IMR-90 (cell line): ENCODE results near the gene SMC2. TPM values are rescaled to one million over a fixed set of nuclear protein-coding genes. Genes with fewer than 3 reads are reported as not detected.

Experiments used
- ATAC-seq: fragments of 200-7000 bp; cut with Tn5 transposase; 2 replicates; pipeline ENCODE4 v1.9.1; 2020; ENCODE audit warnings: low read depth, mild to moderate bottlenecking, moderate library complexity
- BruUV-seq: library from RNA; stranded (reverse); fragments of 400-500 nt; replicated peaks from 2 replicates; lab custom pipeline; 2021; lab: Mats Ljungman, UMichigan
- CTCF ChIA-PET: fragments of 300-600 bp; formaldehyde crosslinking; extraction: SDS; loops from one replicate; lab custom pipeline; 2021; ENCODE audit warnings: antibody characterized with exemption; lab: Yijun Ruan, JAX
- POLR2A ChIA-PET: fragments of 300-600 bp; sonication (Branson Sonifier 250); formaldehyde crosslinking; loops from one replicate; lab custom pipeline; 2022; ENCODE audit warnings: antibody characterized with exemption; ENCODE audit not compliant: unreplicated experiment; lab: Charles Lee
- DNase-seq: peaks from one replicate; pipeline ENCODE4 v3.0.0; 2013
- H2AFZ ChIP-seq: replicated peaks from 2 replicates; pipeline ENCODE3; 2013; ENCODE audit warnings: low read length, mild to moderate bottlenecking; ENCODE audit not compliant: poor library complexity
- H2AK5ac ChIP-seq: 2 replicates; pipeline ENCODE4 v1.6.1; 2013; ENCODE audit warnings: low read depth, low read length, inconsistent platforms
- H2AK9ac ChIP-seq: replicated peaks from 2 replicates; pipeline ENCODE3; 2013; ENCODE audit warnings: mild to moderate bottlenecking, low read depth, low read length, moderate library complexity; ENCODE audit not compliant: poor library complexity
- H2BK120ac ChIP-seq: 2 replicates; pipeline ENCODE4 v1.6.1; 2013; ENCODE audit warnings: low read depth, low read length, inconsistent platforms
- H2BK15ac ChIP-seq: 3 replicates; pipeline ENCODE4 v1.6.1; 2013; ENCODE audit warnings: low read depth, low read length, inconsistent platforms
- H2BK20ac ChIP-seq: 2 replicates; pipeline ENCODE4 v1.6.1; 2013; ENCODE audit warnings: low read depth, mild to moderate bottlenecking, inconsistent platforms, low read length, moderate library complexity
- H2BK5ac ChIP-seq: 2 replicates; pipeline ENCODE4 v1.6.1; 2013; ENCODE audit warnings: mild to moderate bottlenecking, low read depth, low read length, inconsistent platforms; ENCODE audit not compliant: poor library complexity, severe bottlenecking
- H3K14ac ChIP-seq: replicated peaks from 2 replicates; pipeline ENCODE4 v1.6.1; 2013; ENCODE audit warnings: low read depth, low read length, inconsistent platforms
- H3K18ac ChIP-seq: 2 replicates; pipeline ENCODE4 v1.6.1; 2013; ENCODE audit warnings: low read depth, low read length, control low read depth
- H3K23ac ChIP-seq: 2 replicates; pipeline ENCODE4 v1.6.1; 2013; ENCODE audit warnings: low read depth, low read length, inconsistent platforms
- H3K27ac ChIP-seq: 2 replicates; pipeline ENCODE4 v1.5.1; 2013; ENCODE audit warnings: mild to moderate bottlenecking, control low read depth, low read length; ENCODE audit not compliant: insufficient read depth
- H3K27me3 ChIP-seq: 2 replicates; pipeline ENCODE4 v1.6.1; 2013; ENCODE audit warnings: low read length; ENCODE audit not compliant: control insufficient read depth, insufficient read depth
- H3K36me3 ChIP-seq: 2 replicates; pipeline ENCODE4 v1.6.1; 2013; ENCODE audit warnings: low read length, mixed read lengths; ENCODE audit not compliant: control insufficient read depth, insufficient read depth
- H3K4ac ChIP-seq: 2 replicates; pipeline ENCODE4 v1.6.1; 2013; ENCODE audit warnings: low read depth, low read length, inconsistent platforms
- H3K4me1 ChIP-seq: 2 replicates; pipeline ENCODE4 v1.6.1; 2013; ENCODE audit warnings: low read length, mixed read lengths; ENCODE audit not compliant: control insufficient read depth, insufficient read depth
- H3K4me2 ChIP-seq: 2 replicates; pipeline ENCODE4 v1.6.1; 2013; ENCODE audit warnings: low read depth, mild to moderate bottlenecking, control low read depth, low read length, moderate library complexity
- H3K4me3 ChIP-seq: 2 replicates; pipeline ENCODE4 v1.5.1; 2013; ENCODE audit warnings: low read depth, mild to moderate bottlenecking, control low read depth, low read length, moderate library complexity; ENCODE audit not compliant: insufficient read depth
- H3K56ac ChIP-seq: 2 replicates; pipeline ENCODE4 v1.6.1; 2013; ENCODE audit warnings: low read length, inconsistent platforms; ENCODE audit not compliant: insufficient read depth; ENCODE audit errors: extremely low read depth
- H3K79me1 ChIP-seq, 2 experiments: 2 replicates each; pipeline ENCODE4 v1.6.1; 2013; ENCODE audit warnings: low read length in 2 of 2, inconsistent platforms in 1 of 2, low read depth in 1 of 2
- H3K9ac ChIP-seq: 2 replicates; pipeline ENCODE4 v1.6.1; 2013; ENCODE audit warnings: low read depth, low read length, control low read depth
- H3K9me1 ChIP-seq: 2 replicates; pipeline ENCODE4 v1.6.1; 2013; ENCODE audit warnings: low read length, inconsistent platforms; ENCODE audit not compliant: insufficient read depth
- H3K9me3 ChIP-seq: 2 replicates; pipeline ENCODE4 v1.6.1; 2013; ENCODE audit warnings: low read length; ENCODE audit not compliant: control insufficient read depth, insufficient read depth
- H4K20me1 ChIP-seq: 2 replicates; pipeline ENCODE4 v1.6.1; 2013; ENCODE audit warnings: low read length, inconsistent platforms; ENCODE audit not compliant: insufficient read depth
- H4K5ac ChIP-seq: 2 replicates; pipeline ENCODE4 v1.6.1; 2013; ENCODE audit warnings: mild to moderate bottlenecking, low read depth, low read length, control low read depth
- H4K8ac ChIP-seq, 2 experiments: 2 replicates each; pipeline ENCODE4 v1.6.1; 2013; ENCODE audit warnings: low read depth in 2 of 2, low read length in 2 of 2, control low read depth in 1 of 2, inconsistent platforms in 1 of 2
- H4K91ac ChIP-seq: 2 replicates; pipeline ENCODE4 v1.6.1; 2013; ENCODE audit warnings: low read depth, low read length, inconsistent platforms; ENCODE audit not compliant: insufficient read depth
- CTCF ChIP-seq: conservative IDR thresholded peaks from 2 replicates; pipeline ENCODE4 v1.5.1; 2012; ENCODE audit warnings: mild to moderate bottlenecking, low read depth, low read length, improper control_type of control experiment
- RAD21 ChIP-seq: IDR thresholded peaks from 2 replicates; pipeline ENCODE4 v1.6.1; 2012; ENCODE audit warnings: low read length, improper control_type of control experiment
- WGBS, 2 experiments: methylation state at CpG; one replicate each; pipeline versions ENCODE4 v1.1.5 to v1.1.7; 2013; ENCODE audit warnings: missing lambda C conversion rate in 2 of 2; ENCODE audit not compliant: insufficient read length in 1 of 2; ENCODE audit errors: extremely low coverage in 2 of 2; 5-methylcytosine and 5-hydroxymethylcytosine counted together
- dilution Hi-C: fragments of 300-500 bp; cut with HindIII; formaldehyde crosslinking; loops from one replicate; pipeline ENCODE4 v1.14.3; 2018; ENCODE audit warnings: low sequenced_read_pairs; ENCODE audit not compliant: unreplicated experiment
- in situ Hi-C: fragments of 300-500 bp; cut with MboI; formaldehyde crosslinking; loops from 3 replicates; pipeline ENCODE4 v1.14.3; 2019; ENCODE audit warnings: low sequenced_read_pairs, inconsistent platforms, mixed read lengths
- intact Hi-C: fragments of 100-400 bp; cut with micrococcal nuclease; formaldehyde crosslinking; loops from 2 replicates; pipeline ENCODE4 v1.10.0; 2022
- polyA plus RNA-seq, 3 experiments: library from polyadenylated mRNA; depleted of rRNA; stranded (reverse); fragments of >200 nt; gene quantifications; 2 replicates each; pipeline ENCODE4 v1.2.3, GENCODE V29; 2012; ENCODE audit warnings: low replicate concordance in 1 of 3
- total RNA-seq: library from RNA; depleted of rRNA; stranded (reverse); fragments of >200 nt; gene quantifications from 2 replicates; pipeline ENCODE4 v1.2.3, GENCODE V29; 2012

Gene SMC2
- total and polyA plus RNA-seq, 2 of the 4 experiments (the other 2 are of a cell fraction): 4.9 to 12.4 TPM

GRCh38 chr9:104087894-104088293 lies 6.2 kb upstream of the SMC2 start:
- H4K20me1 ChIP-seq: no peaks in the 10 kb centered on the region
- no peaks in the 10 kb centered on the region; the same call in 1 of the 2 replicates for H3K9me1 ChIP-seq
- no peaks in the 10 kb centered on the region for H3K36me3 ChIP-seq
- BruUV-seq: no TSS peak
- no peaks in the 10 kb centered on the region for H3K9me3 ChIP-seq
- no peak overlapping the region for H3K9ac ChIP-seq
- peaks cover 3% of the 10 kb centered on the region for H3K4me1 ChIP-seq
- H3K56ac ChIP-seq: no peak overlapping the region
- no peak overlapping the region for H2BK120ac ChIP-seq
- CTCF ChIA-PET: no interaction called here
- no peak overlapping the region for H3K4me3 ChIP-seq
- no peak overlapping the region for H2AFZ ChIP-seq
- H2BK5ac ChIP-seq: no peak overlapping the region
- H2BK15ac ChIP-seq: no peak overlapping the region
- no peak overlapping the region for H2AK9ac ChIP-seq
- POLR2A ChIA-PET: no interaction called here
- no peak overlapping the region for H4K91ac ChIP-seq
- H3K79me1 ChIP-seq: peaks cover 6 to 10% of the 10 kb centered on the region in 2 experiments; a peak in 3 of 4 replicates
- H2AK5ac ChIP-seq: no peak overlapping the region
- no peak overlapping the region for H3K23ac ChIP-seq
- H3K14ac ChIP-seq: no peak overlapping the region
- ATAC-seq: no peak
- intact Hi-C loops: no loop called here
- no peak for DNase-seq
- in situ Hi-C loops: no loop called here
- H2BK20ac ChIP-seq: no peak overlapping the region
- no peak overlapping the region for H4K5ac ChIP-seq
- dilution Hi-C loops: no loop called here
- no peak overlapping the region for H3K4ac ChIP-seq
- no peak overlapping the region for H3K4me2 ChIP-seq
- WGBS, 2 experiments: no CpG with 5 or more reads among the region's 3 CpGs
- no peak overlapping the region for H3K18ac ChIP-seq
- H3K27me3 ChIP-seq: no peaks in the 10 kb centered on the region
- H3K27ac ChIP-seq: no peak overlapping the region
- no peak for TF ChIP-seq RAD21
- TF ChIP-seq CTCF: no peak
- no peak overlapping the region for H4K8ac ChIP-seq
